Measurements from ENCODE around the gene GTPBP1.

GTPBP1 gene

DNA sequence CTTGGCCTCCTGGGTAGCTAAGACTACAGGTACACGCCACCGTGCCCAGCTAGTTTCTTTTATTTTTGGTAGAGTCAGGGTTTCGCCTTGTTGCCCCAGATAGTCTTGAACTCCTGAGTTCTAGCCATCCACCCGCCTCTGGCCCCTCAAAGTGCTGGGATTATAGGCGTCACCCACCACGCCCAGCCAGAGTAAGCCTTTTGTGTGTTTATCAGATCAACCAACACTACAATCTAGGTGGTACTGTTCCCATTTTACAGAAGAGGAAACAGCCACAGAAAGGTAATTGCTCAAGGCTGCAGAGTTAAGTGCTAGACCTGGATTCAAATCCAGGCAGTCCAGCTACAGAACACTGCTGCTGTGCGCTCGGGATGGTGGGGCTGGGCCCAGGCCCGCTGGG lies 20.8 kb upstream of the GTPBP1 start:
- Histone ChIP-seq H3K36me3 (ENCODE audit: control insufficient read depth, low read length) (peaks cover 70% of the 10 kb centered on the region), H3K4me2 (ENCODE audit: low read length) (no peak overlapping the region), H3K79me2 (ENCODE audit: control insufficient read depth, low read length) (peaks cover 28% of the 10 kb centered on the region), H3K4me1 (ENCODE audit: control insufficient read depth, low read length) (peaks cover 14% of the 10 kb centered on the region), H3K9me3 (ENCODE audit: control insufficient read depth, insufficient read depth, low read length) (no peaks in the 10 kb centered on the region), H3K9me2 (replicated peaks; ENCODE audit: control insufficient read depth, low read length) (no peaks in the 10 kb centered on the region), H3F3A (ENCODE audit: control insufficient read depth, insufficient read depth) (peaks cover 18% of the 10 kb centered on the region), H3K27me3 (ENCODE audit: control insufficient read depth, low read length) (no peaks in the 10 kb centered on the region), H4K20me1 (ENCODE audit: control insufficient read depth, insufficient read depth, low read depth, low read length) (peaks cover 5% of the 10 kb centered on the region; the same call in 1 of the 2 replicates), H3K4me3 (ENCODE audit: low read length) (no peak overlapping the region), H3K27ac (ENCODE audit: low read depth, low read length) (no peak overlapping the region)
- TF ChIP-seq EZH2phosphoT487 (IDR thresholded peaks at IDR 0.05; ENCODE audit: borderline replicate concordance, low read length): no peak
- TF ChIP-seq, protein P1, sequence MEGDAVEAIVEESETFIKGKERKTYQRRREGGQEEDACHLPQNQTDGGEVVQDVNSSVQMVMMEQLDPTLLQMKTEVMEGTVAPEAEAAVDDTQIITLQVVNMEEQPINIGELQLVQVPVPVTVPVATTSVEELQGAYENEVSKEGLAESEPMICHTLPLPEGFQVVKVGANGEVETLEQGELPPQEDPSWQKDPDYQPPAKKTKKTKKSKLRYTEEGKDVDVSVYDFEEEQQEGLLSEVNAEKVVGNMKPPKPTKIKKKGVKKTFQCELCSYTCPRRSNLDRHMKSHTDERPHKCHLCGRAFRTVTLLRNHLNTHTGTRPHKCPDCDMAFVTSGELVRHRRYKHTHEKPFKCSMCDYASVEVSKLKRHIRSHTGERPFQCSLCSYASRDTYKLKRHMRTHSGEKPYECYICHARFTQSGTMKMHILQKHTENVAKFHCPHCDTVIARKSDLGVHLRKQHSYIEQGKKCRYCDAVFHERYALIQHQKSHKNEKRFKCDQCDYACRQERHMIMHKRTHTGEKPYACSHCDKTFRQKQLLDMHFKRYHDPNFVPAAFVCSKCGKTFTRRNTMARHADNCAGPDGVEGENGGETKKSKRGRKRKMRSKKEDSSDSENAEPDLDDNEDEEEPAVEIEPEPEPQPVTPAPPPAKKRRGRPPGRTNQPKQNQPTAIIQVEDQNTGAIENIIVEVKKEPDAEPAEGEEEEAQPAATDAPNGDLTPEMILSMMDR (IDR thresholded peaks at IDR 0.05; ENCODE audit: low read depth, low read length, poor library complexity, severe bottlenecking): no peak

DNA sequence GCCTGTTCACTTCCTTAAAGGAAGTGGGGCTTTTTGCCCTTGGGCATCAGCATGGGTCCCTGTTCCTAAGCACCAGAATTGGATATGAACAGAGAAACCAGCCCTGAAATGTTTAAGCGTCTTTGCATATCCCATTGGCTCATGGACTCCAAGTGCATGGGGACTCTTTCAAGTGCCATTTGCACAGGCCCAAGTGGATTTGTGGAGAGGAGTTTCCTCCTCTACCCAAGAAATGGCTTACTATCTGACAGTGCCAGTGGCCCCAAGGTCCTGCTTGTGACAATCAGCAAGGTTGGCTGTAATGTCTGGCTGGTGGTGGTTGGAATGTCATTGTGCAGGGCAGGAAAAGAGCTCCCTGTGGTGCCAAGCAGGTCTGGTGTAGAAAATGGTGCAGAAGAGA lies 20.0 kb upstream of the GTPBP1 start:
- peaks cover 14% of the 10 kb centered on the region for H3K4me1 ChIP-seq (ENCODE audit: control insufficient read depth, low read length)
- no peak overlapping the region for H3K4me3 ChIP-seq (ENCODE audit: low read length)
- peaks cover 29% of the 10 kb centered on the region for H3K79me2 ChIP-seq (ENCODE audit: control insufficient read depth, low read length)
- no peaks in the 10 kb centered on the region for H3K27me3 ChIP-seq (ENCODE audit: control insufficient read depth, low read length)
- no peaks in the 10 kb centered on the region for H3K9me3 ChIP-seq (ENCODE audit: control insufficient read depth, insufficient read depth, low read length)
- peaks cover 18% of the 10 kb centered on the region for H3F3A ChIP-seq (ENCODE audit: control insufficient read depth, insufficient read depth)
- TF ChIP-seq, protein P1 (IDR thresholded peaks at IDR 0.05; ENCODE audit: low read depth, low read length, poor library complexity, severe bottlenecking): no peak
- no peak for TF ChIP-seq EZH2phosphoT487 (IDR thresholded peaks at IDR 0.05; ENCODE audit: borderline replicate concordance, low read length)
- no peaks in the 10 kb centered on the region for H3K9me2 ChIP-seq (replicated peaks; ENCODE audit: control insufficient read depth, low read length)
- peaks cover 5% of the 10 kb centered on the region; the same call in 1 of the 2 replicates for H4K20me1 ChIP-seq (ENCODE audit: control insufficient read depth, insufficient read depth, low read depth, low read length)
- no peak overlapping the region for H3K27ac ChIP-seq (ENCODE audit: low read depth, low read length)
- H3K4me2 ChIP-seq (ENCODE audit: low read length): no peak overlapping the region
- peaks cover 72% of the 10 kb centered on the region for H3K36me3 ChIP-seq (ENCODE audit: control insufficient read depth, low read length)

DNA sequence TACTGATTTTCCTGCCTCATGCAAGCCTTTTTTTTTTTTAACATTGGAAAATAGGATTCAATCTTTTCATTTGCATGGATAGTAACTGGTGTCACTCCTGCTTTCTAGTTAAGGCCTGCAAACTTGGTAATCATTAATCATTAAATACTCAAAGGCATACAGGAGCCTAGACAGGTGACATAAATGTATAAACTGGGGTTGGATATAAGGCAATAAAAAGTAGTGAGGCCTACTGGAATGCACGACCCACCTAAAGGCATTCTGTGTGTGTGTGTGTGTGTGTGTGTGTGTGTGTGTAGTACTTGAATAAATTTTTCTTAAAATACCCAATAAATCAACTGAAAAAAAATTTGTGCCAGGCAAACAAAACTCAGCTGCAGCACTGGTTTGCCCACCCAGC lies 16.1 kb upstream of the GTPBP1 start:
- H3F3A ChIP-seq (ENCODE audit: control insufficient read depth, insufficient read depth): peaks cover 9% of the 10 kb centered on the region
- H3K36me3 ChIP-seq (ENCODE audit: control insufficient read depth, low read length): peaks cover 78% of the 10 kb centered on the region
- TF ChIP-seq, protein P1 (IDR thresholded peaks at IDR 0.05; ENCODE audit: low read depth, low read length, poor library complexity, severe bottlenecking): no peak
- peaks cover 37% of the 10 kb centered on the region for H3K79me2 ChIP-seq (ENCODE audit: control insufficient read depth, low read length)
- H3K4me1 ChIP-seq (ENCODE audit: control insufficient read depth, low read length): peaks cover 10% of the 10 kb centered on the region
- H3K27ac ChIP-seq (ENCODE audit: low read depth, low read length): no peak overlapping the region
- H3K9me3 ChIP-seq (ENCODE audit: control insufficient read depth, insufficient read depth, low read length): no peaks in the 10 kb centered on the region
- no peak overlapping the region for H3K4me2 ChIP-seq (ENCODE audit: low read length)
- H3K9me2 ChIP-seq (replicated peaks; ENCODE audit: control insufficient read depth, low read length): no peaks in the 10 kb centered on the region
- H3K4me3 ChIP-seq (ENCODE audit: low read length): no peak overlapping the region
- peaks cover 7% of the 10 kb centered on the region; the same call in 1 of the 2 replicates for H4K20me1 ChIP-seq (ENCODE audit: control insufficient read depth, insufficient read depth, low read depth, low read length)
- H3K27me3 ChIP-seq (ENCODE audit: control insufficient read depth, low read length): no peaks in the 10 kb centered on the region
